HG03064 (cell line): Measurements from ENCODE around the gene FYB1.
A peak's percentile ranks its signal among the peaks of the same experiment; 100 is the strongest.

Source experiments
- ATAC-seq: cut with Tn5 transposase; IDR thresholded peaks from one replicate; pipeline ENCODE4 v1.9.1; 2021; ENCODE audit warnings: low read depth; ENCODE audit not compliant: unreplicated experiment

Gene FYB1

GRCh38 chr5:39100301-39100850, 119.0 kb downstream of the FYB1 start:
- no peak for ATAC-seq

GRCh38 chr5:39099831-39100230, 119.5 kb downstream of the FYB1 start:
- no peak for ATAC-seq

- no peak for ATAC-seq
Observed at GRCh38 chr5:39093352-39093751, 126.0 kb downstream of the FYB1 start.

GRCh38 chr5:39092581-39093351, 126.6 kb downstream of the FYB1 start:
- no peak for ATAC-seq

- ATAC-seq, result no peak
Observed at GRCh38 chr5:39091940-39092580, 127.3 kb downstream of the FYB1 start.

GRCh38 chr5:39083968-39084367, 135.4 kb downstream of the FYB1 start:
- ATAC-seq, result no peak

GRCh38 chr5:39082995-39083394, 136.4 kb downstream of the FYB1 start:
- ATAC-seq, result no peak

GRCh38 chr5:39080597-39081204, 138.7 kb downstream of the FYB1 start:
- ATAC-seq, result no peak

GRCh38 chr5:39080168-39080567, 139.2 kb downstream of the FYB1 start:
- ATAC-seq, result no peak

- ATAC-seq, result no peak
Observed at GRCh38 chr5:39079147-39079546, 140.2 kb downstream of the FYB1 start.

- ATAC-seq, result no peak
Observed at GRCh38 chr5:39076757-39077728, 142.3 kb downstream of the FYB1 start.

GRCh38 chr5:39076101-39076756, 143.1 kb downstream of the FYB1 start:
- ATAC-seq, result no peak

GRCh38 chr5:39074017-39074814, 145.1 kb downstream of the FYB1 start, which contains the start of gene RICTOR:
Gene RICTOR (minus strand): TSS chr5:39074399. CDS start chr5:39074377, 22 bp downstream.
- ATAC-seq, result peak; percentile 67

GRCh38 chr5:39073767-39074016, 145.7 kb downstream of the FYB1 start:
- ATAC-seq, result peak; percentile 30

- ATAC-seq, result peak; percentile 42
Observed at GRCh38 chr5:39072925-39073766, 146.2 kb downstream of the FYB1 start.

GRCh38 chr5:39068099-39068498, 151.3 kb downstream of the FYB1 start:
- no peak for ATAC-seq

- no peak for ATAC-seq
Observed at GRCh38 chr5:39064450-39064849, 154.9 kb downstream of the FYB1 start.

- no peak for ATAC-seq
Observed at GRCh38 chr5:39063037-39063436, 156.3 kb downstream of the FYB1 start.
